Measurements from ENCODE around the gene SKIC8. TPM values are rescaled to one million over a fixed set of nuclear protein-coding genes. Genes with fewer than 3 reads are reported as not detected.
"Not testable (repeated sequence)": the region's sequence is repeated elsewhere in the genome, so short reads cannot be mapped to it uniquely, and the experiment has no call there.

The SKIC8 gene
- polyA plus RNA-seq, 5 donors: 97.0 to 123 (median 114) TPM

DNA sequence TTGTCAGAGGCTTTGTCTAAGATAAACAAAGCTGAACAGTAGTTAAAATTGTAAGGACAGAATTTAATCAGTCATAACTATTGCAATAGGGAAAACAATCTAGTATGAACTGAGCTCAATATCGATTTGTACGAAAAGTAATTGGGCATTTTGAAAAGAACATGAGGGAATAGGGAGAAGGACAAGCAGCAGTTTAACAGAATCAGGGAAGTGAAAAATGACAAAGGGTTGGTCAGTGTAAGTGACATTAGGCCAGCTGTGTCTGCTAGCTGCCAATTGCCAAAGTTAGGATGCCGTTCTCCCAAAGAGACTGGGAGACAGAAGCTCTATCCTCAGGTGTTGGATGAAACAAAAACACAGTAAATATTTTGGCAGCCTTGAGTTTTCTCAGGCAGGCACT is 38.3 kb downstream of the SKIC8 start:
- no peak for DNase-seq

DNA sequence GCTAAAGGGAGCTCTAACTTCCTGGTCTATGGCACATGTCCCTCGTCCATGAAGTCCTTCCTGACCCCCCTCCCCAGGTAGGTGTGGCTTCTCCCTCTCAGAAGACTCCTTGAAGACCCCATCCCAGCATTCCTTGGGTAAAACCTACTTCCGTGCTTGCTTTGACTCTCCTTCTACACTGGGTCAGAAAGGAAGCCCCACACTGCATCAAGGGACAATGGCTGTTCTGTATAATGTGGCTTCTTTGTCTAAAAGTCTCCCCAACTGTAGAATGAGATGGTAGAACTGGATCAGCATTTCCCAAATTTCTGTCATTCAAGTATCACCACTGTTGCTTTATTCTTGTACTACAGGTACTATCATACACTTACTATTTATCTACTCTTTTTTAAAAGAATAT is 38.9 kb downstream of the SKIC8 start:
- DNase-seq: no peak

DNA sequence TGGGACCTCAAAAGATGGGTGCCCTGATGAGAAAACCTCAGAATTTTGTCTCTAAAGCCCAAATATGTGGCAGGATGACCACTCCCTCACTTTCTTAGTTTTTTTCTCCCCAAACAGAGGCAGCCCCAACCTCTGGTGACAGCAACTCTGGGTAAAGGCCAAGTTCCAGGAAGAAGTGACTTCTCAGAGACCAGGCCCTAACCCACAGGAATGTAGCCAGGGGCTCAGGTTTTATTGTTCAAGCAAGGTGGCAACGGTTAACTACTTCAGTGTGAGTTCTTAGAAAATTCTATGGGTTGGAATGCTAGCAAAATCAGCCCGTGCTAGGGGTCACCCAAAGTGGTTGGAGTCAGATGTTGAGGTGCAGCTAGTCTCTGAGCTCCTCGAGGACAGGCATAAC is 40.2 kb downstream of the SKIC8 start:
- DNase-seq: no peak

DNA sequence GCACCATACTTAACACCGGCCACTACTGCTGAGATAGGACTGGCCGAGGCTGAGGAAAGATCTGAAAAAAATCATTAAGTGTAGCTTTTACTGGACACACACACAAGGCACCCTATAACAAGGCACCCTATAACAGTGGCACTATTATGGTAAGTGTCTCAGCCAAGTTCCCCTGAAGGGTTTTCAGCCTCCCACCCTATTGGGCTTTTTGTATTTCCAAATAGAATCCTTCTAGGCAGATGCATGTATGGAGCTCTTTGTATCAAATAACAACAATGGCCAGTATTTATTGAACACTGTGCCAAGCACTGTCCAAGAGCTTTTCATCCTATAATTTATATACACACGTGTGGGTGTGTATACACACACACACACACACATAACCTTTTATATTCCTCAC is 41.7 kb downstream of the SKIC8 start:
- no peak for DNase-seq

DNA sequence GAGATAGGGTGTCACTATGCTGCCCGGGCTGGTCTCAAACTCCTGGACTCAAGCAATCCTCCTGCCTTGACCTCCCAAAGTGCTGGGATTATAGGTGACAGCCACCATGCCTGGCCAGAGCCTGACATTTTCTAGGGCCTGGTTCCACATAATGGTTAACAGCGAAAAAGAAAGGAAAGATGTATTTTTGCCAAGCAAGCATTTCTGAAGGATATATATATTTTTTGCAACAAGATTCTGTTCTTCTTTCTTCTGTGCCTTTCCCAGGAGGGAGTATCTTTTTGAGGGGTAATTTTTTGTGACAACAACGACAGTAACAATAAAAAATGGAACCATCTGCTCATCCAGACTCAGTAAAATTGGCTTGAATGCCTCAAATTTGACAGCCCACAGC is 43.4 kb downstream of the SKIC8 start:
- DNase-seq: no peak

DNA sequence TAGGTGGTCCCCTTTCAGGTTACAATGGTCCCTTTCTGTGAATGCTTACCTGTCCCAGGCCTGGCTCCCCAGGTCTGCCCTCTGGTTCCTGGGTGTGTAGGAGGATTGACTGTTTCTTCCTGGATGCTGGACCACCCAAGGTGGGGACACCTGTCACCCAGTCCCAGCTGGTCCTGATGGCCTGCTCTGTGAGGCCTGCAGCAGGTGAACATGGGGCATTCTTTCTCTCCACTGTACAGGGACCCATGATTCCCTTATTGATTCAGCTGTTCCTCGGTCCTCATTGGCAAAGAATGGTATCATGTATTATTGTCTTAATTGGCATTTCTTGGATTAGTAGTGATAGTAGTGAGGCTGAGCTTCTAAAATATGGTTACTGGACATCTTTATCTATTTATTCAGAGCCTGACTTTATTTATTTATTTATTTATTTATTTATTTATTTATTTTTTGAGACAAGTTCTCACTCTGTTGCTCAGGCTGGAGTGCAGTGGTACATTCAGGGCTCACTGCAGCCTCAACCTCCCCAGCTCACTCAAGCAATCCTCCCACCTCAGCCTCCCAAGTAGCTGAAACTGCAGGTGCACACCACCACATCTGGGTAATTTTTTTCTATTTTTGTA is 43.9 kb downstream of the SKIC8 start:
- no peak for DNase-seq

DNA sequence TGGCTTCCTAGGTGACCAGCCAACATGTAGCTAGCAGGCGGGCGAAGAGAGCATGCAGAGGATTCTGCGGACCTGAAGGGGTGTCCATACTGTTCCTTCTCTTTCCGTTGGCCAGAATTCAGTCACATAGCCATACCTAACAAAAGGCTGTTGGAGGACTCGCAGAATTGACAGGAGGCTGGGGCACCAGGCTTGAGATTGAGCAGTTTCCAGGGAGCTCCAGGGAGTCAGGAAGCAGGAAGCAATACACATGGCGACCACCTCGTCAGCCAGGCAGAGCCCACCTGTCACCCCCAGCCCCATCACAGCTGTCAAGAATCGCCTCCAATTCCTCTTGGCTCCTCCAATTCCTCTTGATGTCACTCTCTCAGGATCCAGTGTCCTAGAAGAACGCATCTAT is 48.3 kb downstream of the SKIC8 start:
- no peak for DNase-seq

DNA sequence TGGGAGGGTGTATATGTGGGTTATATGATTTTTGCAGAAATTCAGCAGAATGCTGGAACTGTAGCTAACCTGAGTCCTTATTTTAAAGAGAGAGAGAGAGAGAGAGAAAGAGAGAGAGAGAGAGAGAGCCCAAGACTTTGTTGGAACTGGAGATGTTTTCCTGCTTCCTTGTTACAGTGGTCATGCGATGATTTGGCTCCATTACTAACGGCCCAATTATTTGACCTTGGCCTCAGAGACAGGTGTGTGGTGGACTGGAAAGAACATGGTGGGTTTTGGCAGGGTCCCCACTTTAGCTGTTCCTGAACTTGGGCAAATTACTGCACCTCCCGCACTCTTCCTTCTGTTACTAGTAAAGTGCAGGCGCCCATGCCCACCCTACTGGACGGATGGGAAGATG is 50.3 kb downstream of the SKIC8 start:
- no peak for DNase-seq

DNA sequence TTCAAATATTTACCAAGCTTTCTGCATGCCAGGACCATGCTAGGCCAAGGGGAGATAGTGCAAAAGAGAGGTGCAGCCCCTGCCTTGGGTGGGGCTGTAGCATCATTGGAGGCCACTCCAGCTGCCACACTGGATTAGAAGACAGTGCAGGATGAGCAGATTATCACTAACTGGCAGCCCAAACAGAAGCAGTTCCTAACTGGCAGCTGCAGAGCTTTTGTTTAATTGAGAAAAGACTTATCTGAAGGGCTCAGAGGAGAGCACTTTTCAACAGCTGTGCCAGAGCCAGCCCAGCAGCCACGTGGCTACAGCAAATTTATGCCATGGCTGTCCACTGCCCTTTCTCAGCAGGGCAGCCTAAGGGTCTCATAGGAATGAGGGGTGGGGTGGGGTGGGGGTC is 51.5 kb downstream of the SKIC8 start:
- DNase-seq: no peak

DNA sequence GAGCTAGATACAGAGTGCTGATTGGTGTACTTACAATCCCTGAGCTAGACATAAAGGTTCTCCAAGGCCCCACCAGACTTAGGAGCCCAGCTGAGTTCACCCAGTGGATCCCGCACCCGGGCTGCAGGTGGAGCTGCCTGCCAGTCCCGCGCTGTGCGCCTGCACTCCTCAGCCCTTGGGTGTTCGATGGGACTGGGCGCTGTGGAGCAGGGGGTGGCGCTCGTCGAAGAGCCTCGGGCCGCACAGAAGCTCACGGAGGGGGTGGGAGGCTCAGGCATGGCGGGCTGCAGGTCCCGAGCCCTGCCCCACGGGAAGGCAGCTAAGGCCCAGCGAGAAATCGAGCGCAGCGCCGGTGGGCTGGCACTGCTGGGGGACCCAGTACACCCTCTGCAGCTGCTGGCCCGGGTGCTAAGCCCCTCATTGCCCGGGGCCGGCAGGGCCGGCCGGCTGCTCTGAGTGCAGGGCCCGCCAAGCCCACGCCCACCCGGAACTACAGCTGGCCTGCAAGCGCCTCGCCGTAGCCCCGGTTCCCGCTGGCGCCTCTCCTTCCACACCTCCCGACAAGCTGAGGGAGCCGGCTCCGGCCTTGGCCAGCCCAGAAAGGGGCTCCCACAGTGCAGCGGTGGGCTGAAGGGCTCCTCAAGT is 53.3 kb downstream of the SKIC8 start:
- not testable (repeated sequence) for DNase-seq

DNA sequence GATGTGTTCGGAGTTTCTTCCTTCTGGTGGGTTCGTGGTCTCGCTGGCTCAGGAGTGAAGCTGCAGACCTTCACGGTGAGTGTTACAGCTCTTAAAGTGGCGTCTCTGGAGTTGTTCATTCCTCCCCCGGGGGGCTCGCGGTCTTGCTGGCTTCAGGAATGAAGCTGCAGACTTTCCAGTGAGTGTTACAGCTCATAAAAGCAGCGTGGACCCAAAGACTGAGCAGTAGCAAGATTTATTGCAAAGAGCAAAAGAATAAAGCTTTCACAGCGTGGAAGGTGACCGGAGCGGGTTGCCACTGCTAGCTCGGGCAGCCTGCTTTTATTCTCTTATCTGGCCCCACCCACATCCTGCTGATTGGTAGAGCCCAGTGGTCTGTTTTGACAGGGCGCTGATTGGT is 54.0 kb downstream of the SKIC8 start:
- DNase-seq: not testable (repeated sequence)

DNA sequence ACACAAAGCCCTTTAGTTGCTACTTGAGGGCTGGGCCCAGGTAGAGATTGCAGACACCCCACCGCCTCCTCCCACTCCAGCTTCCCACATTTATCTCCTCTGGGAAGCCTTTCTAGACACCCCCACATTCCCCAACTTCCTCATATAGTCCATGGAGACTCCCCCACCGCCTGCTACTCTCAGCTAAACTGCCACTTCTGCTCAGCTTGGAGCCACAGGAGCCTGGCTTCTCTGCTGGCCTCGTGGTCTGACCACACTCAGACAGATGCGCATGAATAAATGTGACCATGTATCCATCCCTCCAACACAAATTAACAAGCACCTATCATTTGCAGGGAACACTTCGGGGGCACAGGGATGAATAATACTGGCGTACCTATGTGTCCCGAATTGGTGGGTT is 54.5 kb downstream of the SKIC8 start:
- no peak for DNase-seq

DNA sequence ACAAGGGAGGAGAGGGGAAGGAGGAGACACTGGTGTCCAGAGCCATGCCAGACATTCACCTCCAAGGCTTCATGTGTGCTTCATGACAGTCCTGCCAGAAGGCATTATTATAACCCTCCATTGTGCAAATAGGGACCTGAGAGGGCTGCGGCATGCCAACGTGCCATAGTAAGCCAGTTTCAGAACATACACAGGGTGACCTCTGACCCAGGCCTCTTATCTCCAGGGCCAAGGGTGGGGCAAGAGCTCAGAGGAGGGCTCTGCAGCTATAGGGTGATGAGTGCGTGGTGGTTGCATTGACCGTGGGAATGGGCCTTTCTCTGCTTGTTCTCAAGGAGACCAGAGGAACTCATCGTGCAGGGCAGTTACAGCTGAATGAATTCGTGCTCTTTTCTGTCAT is 55.3 kb downstream of the SKIC8 start:
- DNase-seq: no peak

DNA sequence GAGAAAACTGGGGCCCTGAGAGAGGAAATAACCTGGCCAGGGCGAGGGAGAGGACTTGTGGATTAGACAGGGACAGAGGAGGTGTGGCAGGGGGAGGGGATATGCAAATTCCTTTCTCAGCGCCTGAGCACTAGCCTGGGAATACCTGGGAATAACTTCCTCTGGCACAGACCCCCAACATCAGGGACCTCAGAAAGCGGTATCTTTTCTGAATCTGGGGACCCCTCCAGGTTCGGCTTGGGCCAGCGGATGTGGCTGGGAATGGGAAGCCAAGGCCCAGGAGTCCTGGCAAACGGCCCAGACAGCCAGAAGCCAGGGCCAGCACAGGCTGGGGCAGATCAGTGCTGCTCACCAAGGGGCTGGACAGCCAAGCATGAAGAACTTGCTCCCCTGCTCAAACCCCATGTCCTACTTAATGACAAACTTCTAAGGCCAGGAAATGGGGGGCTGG is 55.9 kb downstream of the SKIC8 start:
- DNase-seq: peak; percentile 33 to 36

DNA sequence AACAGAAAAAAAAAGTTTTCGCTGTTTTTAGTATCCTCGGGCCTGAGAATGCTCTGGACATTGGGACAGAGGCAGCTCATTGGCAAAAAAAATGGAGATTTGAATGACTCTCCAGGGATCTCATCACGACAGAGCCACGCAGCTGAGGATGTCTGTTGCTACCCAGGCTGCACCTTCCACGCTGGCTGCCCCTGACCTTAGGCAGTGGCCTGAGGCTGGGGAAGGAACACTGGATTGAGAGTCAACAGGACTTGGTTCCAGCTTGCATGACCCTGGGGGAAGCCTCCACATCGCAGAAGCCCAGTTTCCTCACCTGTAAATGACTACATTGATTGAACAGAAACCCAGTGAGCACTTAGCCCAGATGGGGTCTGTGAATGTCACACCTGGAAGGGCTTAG is 56.4 kb downstream of the SKIC8 start:
- no peak for DNase-seq

DNA sequence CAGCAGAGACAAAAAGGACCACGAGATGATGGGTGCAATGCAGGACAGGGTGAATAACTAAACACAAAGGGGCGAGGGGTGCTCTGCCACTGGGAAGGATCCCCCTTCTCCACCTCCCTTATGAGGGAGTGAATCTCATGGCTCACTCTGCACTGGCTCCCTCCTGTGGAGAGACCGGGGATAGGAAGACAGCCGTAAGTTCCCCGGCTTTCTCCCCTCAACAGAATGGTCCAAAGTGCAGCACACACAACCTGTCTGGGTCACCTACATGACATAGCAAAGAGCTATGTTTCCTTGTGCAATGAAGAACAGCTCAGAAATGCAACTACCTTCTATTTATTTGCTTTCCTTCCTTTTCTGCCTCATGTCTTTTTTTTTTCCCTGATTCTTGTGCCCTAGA is 57.3 kb downstream of the SKIC8 start:
- no peak for DNase-seq

DNA sequence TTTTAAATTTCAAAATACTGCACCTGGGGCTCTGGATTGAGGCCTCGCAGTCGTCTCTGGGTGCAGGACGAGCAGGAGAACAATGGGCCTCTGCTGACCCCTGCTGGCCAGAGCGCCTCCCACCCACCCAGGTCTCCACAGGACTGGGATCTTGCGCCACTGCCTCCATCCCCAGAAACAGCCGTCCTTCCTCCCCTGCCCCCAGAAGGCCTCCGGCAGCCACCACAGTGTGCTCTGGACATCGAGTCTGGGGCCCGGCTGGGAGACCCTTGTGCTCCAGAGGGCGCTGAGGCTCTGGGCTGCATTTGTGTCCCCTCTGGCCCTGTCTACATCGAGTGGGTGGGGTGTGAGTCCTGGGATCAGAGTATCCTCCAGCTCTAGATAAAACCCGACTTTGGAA is 58.4 kb downstream of the SKIC8 start:
- peak; percentile 68 to 77 for DNase-seq

DNA sequence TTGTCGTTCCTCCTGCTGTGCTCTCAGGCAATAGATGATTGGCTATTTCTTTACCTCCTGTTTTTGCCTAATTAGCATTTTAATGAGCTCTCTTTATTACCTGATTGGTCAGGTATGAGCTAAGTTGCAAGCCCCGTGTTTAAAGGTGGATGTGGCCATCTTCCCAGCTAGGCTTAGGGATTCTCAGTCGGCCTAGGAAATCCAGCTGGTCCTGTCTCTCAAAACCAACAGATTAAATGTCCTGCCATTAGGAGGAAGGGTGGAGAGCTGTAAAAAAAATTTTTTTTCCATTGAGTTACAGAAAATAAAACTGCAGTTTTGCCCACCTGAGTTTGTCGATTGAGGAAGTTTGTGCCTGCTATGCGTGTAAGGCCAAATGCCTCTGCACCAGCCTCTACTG is 59.6 kb downstream of the SKIC8 start:
- no peak for DNase-seq

DNA sequence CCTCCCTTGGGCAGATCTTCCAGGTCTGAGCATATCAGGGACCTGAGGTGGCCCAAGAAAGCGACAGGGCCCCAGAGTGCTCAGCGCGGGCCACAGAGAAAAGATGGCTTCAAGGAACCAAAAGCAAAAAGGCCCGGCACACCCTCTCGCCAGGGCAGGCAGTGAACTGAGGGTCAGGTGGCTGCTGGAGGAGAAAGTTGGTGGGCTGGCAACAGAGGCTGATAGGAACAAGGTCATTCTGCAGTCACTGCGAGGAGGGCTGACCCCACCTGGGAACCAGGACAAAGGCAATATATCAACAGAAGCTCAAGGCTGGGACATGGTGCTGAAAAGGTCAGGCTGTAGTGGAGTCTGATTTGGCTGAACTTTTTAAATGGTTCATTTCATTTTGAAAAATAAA is 62.3 kb downstream of the SKIC8 start:
- no peak for DNase-seq

DNA sequence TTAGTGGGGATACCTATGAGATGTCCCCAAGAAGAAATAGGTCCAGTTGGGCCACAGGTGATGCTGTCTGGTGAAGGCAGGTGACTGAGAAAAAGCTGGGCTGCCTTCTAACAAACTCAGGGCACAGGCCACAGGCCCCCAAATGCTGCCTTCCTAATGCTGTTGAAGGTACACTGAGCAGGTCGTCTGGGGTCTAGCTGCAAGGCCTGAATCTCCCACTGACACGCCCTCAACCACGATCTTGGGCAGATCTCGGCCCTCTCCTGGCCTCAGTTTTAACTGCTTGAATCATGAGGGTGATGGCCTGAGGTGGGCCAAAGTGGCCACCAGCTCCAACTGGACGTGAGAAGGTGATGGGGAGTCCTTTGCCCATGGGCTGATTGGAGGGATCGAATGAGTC is 62.9 kb downstream of the SKIC8 start:
- no peak for DNase-seq

DNA sequence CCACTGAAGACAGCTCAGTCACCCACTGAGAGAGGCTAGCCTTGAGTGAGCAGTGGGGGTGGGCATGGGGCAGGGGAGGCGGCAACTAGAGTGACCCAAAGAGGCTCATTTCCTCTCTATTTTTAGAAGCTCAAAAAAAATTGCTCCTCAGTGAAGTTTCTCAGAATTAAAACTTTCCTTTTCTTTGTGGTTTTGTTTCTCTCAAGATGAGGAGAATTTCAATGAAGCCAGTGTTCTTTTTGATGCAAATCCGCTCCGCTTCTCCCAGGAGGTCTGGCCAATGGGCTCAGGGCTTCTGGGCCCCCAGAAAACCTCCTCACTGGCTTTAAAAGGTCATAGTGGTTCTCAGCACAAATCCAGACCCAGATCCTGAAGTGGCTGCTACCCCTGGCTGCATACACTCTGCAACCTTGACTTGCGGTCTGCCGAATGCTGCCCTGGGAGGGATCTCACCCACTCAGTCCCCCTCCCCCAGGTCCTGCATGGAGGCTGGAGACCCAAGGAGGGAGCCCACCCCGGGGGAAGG is 64.8 kb downstream of the SKIC8 start, which contains the start of gene ACSBG1:
Gene ACSBG1 (minus strand): TSS at position 51 of the 526 bp plus-strand sequence. CDS start 64 bp downstream, outside the sequence.
- DNase-seq: no peak

DNA sequence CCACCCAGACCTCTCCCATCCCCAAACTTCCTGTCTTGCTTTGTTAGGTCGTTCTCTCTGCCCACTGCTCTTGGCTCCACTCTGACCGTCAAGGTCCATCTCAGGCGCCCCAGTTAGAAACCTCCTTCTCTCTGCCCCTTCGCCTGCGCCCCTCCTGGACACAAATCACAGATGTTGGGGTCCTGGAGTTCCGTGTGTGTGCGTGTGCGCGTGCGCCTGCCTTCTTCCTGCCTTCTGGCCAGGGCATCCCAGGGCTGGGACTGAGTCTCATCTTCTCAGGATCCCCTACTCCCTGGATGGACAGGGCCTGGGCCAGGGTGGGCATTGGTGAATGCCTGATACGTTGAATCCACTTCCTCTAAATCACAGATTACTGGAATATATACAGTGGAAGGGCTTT is 65.9 kb downstream of the SKIC8 start:
- no peak for DNase-seq

Measured in right lung (tissue), 5 donors.